ENCODE measurements around the gene GCNT1.

DNA sequence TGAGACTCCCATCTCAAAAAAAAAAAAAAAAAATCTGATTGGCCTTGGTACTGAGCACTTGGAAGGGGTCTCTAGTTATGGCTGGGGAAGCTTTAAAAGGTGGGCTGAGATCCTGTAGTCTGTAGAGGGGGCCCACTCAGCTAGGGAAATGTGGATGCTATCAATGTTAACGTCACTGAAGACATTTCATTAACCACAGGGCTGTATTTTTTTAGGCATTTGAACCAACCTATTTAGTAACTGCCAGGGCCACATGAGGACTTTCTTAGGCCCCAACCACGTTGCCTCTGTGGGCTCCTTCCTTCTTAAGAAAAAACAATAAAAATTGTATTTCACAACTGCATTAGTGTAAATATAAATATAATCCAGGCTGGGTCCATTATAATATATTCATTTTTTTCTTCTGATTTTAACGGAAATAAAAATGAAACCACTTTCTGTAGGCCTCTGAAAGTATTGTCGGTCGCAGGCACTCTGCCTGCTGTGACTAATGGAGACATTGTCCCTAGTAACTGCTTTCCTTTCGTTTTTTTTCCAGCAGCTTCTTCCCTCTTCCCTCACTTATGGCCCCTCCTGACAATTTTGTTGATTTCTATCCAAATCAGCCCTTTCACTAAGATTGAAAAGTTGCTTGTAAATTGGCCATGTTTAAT lies 71.6 kb downstream of the GCNT1 start:
- TF ChIP-seq, protein P1, sequence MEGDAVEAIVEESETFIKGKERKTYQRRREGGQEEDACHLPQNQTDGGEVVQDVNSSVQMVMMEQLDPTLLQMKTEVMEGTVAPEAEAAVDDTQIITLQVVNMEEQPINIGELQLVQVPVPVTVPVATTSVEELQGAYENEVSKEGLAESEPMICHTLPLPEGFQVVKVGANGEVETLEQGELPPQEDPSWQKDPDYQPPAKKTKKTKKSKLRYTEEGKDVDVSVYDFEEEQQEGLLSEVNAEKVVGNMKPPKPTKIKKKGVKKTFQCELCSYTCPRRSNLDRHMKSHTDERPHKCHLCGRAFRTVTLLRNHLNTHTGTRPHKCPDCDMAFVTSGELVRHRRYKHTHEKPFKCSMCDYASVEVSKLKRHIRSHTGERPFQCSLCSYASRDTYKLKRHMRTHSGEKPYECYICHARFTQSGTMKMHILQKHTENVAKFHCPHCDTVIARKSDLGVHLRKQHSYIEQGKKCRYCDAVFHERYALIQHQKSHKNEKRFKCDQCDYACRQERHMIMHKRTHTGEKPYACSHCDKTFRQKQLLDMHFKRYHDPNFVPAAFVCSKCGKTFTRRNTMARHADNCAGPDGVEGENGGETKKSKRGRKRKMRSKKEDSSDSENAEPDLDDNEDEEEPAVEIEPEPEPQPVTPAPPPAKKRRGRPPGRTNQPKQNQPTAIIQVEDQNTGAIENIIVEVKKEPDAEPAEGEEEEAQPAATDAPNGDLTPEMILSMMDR (IDR thresholded peaks at IDR 0.05; ENCODE audit: low read depth, low read length, poor library complexity, severe bottlenecking): no peak
- TF ChIP-seq EZH2phosphoT487 (IDR thresholded peaks at IDR 0.05; ENCODE audit: borderline replicate concordance, low read length): no peak

Data from DOHH2 (cell line).